Peyer's patch (tissue), 4 donors: Measurements from ENCODE around the gene TFF1.

Experiments
- POLR2A ChIP-seq, 2 donors: fragments of 450-650 bp; IDR thresholded peaks; one replicate each; pipeline ENCODE4 v1.5.1; 2017; ENCODE audit warnings: antibody characterized with exemption in 2 of 2, mild to moderate bottlenecking in 2 of 2, moderate library complexity in 2 of 2
- TF ChIP-seq, protein P1 (sequence below), 6 experiments: fragments of 450-650 bp in 4 of 6; fragments of 200-600 bp in 2 of 6; sonication (generic) in 1 of 6; IDR thresholded peaks; one replicate each; pipeline ENCODE4 v1.5.1; 2017 to 2019; ENCODE audit warnings: antibody characterized with exemption in 6 of 6, mild to moderate bottlenecking in 3 of 6, moderate library complexity in 1 of 6

DNA sequence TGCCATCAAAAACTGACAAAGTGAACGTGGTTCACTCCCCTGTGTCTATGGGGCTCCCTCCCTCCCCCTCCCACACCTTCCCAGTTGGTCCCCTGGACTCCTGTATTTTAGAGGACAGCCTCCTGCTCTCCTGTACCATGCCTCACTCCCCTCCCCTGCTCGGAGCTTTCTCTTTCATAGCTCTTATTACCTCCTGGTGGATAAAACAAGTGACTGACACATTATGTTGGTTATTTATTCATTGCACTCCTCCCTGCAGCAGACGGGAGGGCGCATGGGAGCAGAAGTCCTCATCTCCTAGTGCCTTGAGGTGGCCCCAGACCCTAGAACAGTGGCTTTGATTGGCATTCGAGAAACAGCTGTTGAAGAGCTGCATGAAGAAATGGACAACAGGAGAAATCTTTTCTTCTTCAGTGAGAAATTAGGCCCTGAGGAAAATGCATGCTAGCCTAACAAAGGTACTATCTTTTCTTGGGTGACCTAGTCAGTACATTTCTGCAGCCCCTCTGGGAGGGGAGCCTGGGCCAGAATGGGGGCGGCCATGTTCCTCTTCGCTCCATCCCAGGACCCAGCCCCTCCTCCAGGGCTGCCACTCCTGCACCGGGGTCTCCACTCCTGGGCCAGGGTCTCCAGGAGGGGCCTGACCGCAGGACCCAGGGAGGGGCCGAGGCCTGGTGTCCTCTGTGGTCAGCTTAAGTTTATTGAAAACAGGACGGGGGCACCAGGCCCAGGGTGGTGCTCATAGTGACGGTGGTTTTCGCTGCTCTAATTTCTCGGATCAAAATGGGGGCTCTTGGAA is 1.2 kb upstream of the TFF1 start:
- TF ChIP-seq, protein P1, sequence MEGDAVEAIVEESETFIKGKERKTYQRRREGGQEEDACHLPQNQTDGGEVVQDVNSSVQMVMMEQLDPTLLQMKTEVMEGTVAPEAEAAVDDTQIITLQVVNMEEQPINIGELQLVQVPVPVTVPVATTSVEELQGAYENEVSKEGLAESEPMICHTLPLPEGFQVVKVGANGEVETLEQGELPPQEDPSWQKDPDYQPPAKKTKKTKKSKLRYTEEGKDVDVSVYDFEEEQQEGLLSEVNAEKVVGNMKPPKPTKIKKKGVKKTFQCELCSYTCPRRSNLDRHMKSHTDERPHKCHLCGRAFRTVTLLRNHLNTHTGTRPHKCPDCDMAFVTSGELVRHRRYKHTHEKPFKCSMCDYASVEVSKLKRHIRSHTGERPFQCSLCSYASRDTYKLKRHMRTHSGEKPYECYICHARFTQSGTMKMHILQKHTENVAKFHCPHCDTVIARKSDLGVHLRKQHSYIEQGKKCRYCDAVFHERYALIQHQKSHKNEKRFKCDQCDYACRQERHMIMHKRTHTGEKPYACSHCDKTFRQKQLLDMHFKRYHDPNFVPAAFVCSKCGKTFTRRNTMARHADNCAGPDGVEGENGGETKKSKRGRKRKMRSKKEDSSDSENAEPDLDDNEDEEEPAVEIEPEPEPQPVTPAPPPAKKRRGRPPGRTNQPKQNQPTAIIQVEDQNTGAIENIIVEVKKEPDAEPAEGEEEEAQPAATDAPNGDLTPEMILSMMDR (IDR thresholded peaks at IDR 0.05) = peak in 2 of 6 experiments; percentile 23 to 29
- no peak for TF ChIP-seq POLR2A (IDR thresholded peaks at IDR 0.05)
